K562 (cell line): ENCODE results near the gene JPH2. TPM values are rescaled to one million over a fixed set of nuclear protein-coding genes. Genes with fewer than 3 reads are reported as not detected.

Experiments
- ATAC-seq: fragments of 200-7000 bp; cut with Tn5 transposase; 3 replicates; pipeline ENCODE4 v1.9.1; 2020; ENCODE audit warnings: moderate library complexity
- BruUV-seq: library from RNA; stranded (reverse); fragments of 400-500 nt; replicated peaks from 2 replicates; lab custom pipeline; 2021; lab: Mats Ljungman, UMichigan
- CTCF ChIA-PET: fragments of 300-600 bp; formaldehyde crosslinking; extraction: SDS; loops from one replicate; lab custom pipeline; 2021; ENCODE audit warnings: low intra/inter-chr PET ratio; lab: Yijun Ruan, JAX
- POLR2A ChIA-PET: fragments of 300-600, 350-650 bp; sonication (Branson Sonifier 250); formaldehyde crosslinking; extraction: SDS; loops from one replicate; lab custom pipeline; 2021; ENCODE audit warnings: antibody characterized with exemption, inconsistent platforms; lab: Yijun Ruan, JAX
- DNase-seq, 4 experiments: peaks; one replicate each; pipeline versions ENCODE4 v3.0.0 to v3.0.0-alpha.2; 2011 to 2018; ENCODE audit warnings: low spot score in 3 of 4, mixed read lengths in 3 of 4; ENCODE audit errors: extremely low read depth in 1 of 4
- FAIRE-seq: peaks from 2 replicates; lab custom pipeline; 2011; peaks lifted over from hg19 to GRCh38; lab: Jason Lieb, UNC
- H2AFZ ChIP-seq: 2 replicates; pipeline ENCODE4 v1.6.0; 2011; ENCODE audit warnings: low read depth, low read length, control low read depth, inconsistent platforms
- H3K27ac ChIP-seq: fragments of 200-600 bp; 3 replicates; pipeline ENCODE4 v1.8.0; 2011; ENCODE audit warnings: low read depth, mild to moderate bottlenecking, control low read depth, inconsistent platforms, low read length, moderate library complexity, mixed read lengths; ENCODE audit errors: extremely low read depth
- H3K27me3 ChIP-seq, 2 experiments: fragments of 300-600 bp in 1 of 2; 2 replicates in 1 of 2; 3 replicates in 1 of 2; pipeline versions ENCODE4 v1.6.0 to v1.8.0; 2011; ENCODE audit warnings: inconsistent platforms in 2 of 2, low read length in 2 of 2, mild to moderate bottlenecking in 1 of 2, mixed read lengths in 1 of 2, moderate library complexity in 1 of 2; ENCODE audit not compliant: control insufficient read depth in 2 of 2, insufficient read depth in 2 of 2
- H3K36me3 ChIP-seq: fragments of 300-600 bp; 3 replicates; pipeline ENCODE4 v1.8.0; 2011; ENCODE audit warnings: mild to moderate bottlenecking, low read length, inconsistent platforms; ENCODE audit not compliant: control insufficient read depth, insufficient read depth
- H3K4me1 ChIP-seq, 2 experiments: fragments of 200-600 bp in 1 of 2; replicated peaks in 1 of 2; 2 replicates in 1 of 2; 3 replicates in 1 of 2; pipeline versions ENCODE4 v1.5.1 to v1.8.0; 2011; ENCODE audit warnings: inconsistent platforms in 2 of 2, low read length in 2 of 2, mild to moderate bottlenecking in 1 of 2, mixed read lengths in 1 of 2, moderate library complexity in 1 of 2; ENCODE audit not compliant: control insufficient read depth in 2 of 2, insufficient read depth in 2 of 2
- H3K4me2 ChIP-seq: 2 replicates; pipeline ENCODE4 v1.6.1; 2011; ENCODE audit warnings: low read length, control low read depth, inconsistent platforms, mixed read lengths; ENCODE audit not compliant: insufficient read depth
- H3K4me3 ChIP-seq: fragments of 200-600 bp; sonication (generic), shearing (Covaris generic); 2 replicates; pipeline ENCODE4 v1.5.1; 2016; ENCODE audit warnings: control low read depth, inconsistent platforms
- H3K79me2 ChIP-seq: fragments of 200-600 bp; 3 replicates; pipeline ENCODE4 v1.8.0; 2011; ENCODE audit warnings: low read length, inconsistent platforms; ENCODE audit not compliant: control insufficient read depth, insufficient read depth
- H3K9ac ChIP-seq, 2 experiments: 2 replicates each; pipeline versions ENCODE4 v1.6.0 to v1.6.1; 2011; ENCODE audit warnings: low read depth in 2 of 2, low read length in 2 of 2, control low read depth in 1 of 2, inconsistent platforms in 1 of 2, mild to moderate bottlenecking in 1 of 2, mixed read lengths in 1 of 2; ENCODE audit not compliant: insufficient read depth in 1 of 2
- H3K9me1 ChIP-seq: one replicate; pipeline ENCODE4 v1.6.0; 2011; ENCODE audit warnings: inconsistent platforms, mild to moderate bottlenecking, low read length, moderate library complexity; ENCODE audit not compliant: control insufficient read depth, insufficient read depth
- H3K9me3 ChIP-seq: replicated peaks from 2 replicates; pipeline ENCODE4 v1.5.1; 2011; ENCODE audit warnings: low read depth, low read length, inconsistent platforms; ENCODE audit not compliant: control insufficient read depth, insufficient read depth
- H4K20me1 ChIP-seq: replicated peaks from 2 replicates; pipeline ENCODE4 v1.6.1; 2011; ENCODE audit warnings: low read length, inconsistent platforms, mixed read lengths; ENCODE audit not compliant: control insufficient read depth, insufficient read depth
- HNRNPLL ChIP-seq: fragments of 200-400 bp; formaldehyde crosslinking; IDR thresholded peaks from 2 replicates; pipeline ENCODE4 v1.6.1; 2017; ENCODE audit warnings: low read length, low read depth, mild to moderate bottlenecking; ENCODE audit not compliant: poor library complexity, severe bottlenecking
- PHF20 ChIP-seq: fragments of 450-650 bp; IDR thresholded peaks from 2 replicates; pipeline ENCODE4 v1.6.1; 2018; ENCODE audit not compliant: partially characterized antibody
- SMAD2 ChIP-seq: fragments of 150-350 bp; IDR thresholded peaks from 2 replicates; pipeline ENCODE4 v1.6.1; 2014; ENCODE audit warnings: low read depth, mild to moderate bottlenecking, low read length
- SMAD3 ChIP-seq: fragments of 450-650 bp; formaldehyde crosslinking; conservative IDR thresholded peaks from 2 replicates; pipeline ENCODE4 v1.4.0; 2020; ENCODE audit warnings: mild to moderate bottlenecking
- VEZF1 ChIP-seq: fragments of 200-800 bp; sonication (Bioruptor generic); IDR thresholded peaks from 2 replicates; pipeline ENCODE4 v1.6.1; 2017; ENCODE audit warnings: missing genetic modification characterization, missing compliant biosample characterization
- ZBTB8A ChIP-seq: fragments of 450-650 bp; IDR thresholded peaks from 2 replicates; pipeline ENCODE4 v1.6.1; 2018; ENCODE audit warnings: mild to moderate bottlenecking, moderate library complexity; ENCODE audit not compliant: partially characterized antibody
- ZNF133 ChIP-seq: fragments of 250-450 bp; sonication (Bioruptor Pico); IDR thresholded peaks from 2 replicates; pipeline ENCODE4 v1.4.0; 2020; ENCODE audit warnings: mild to moderate bottlenecking
- ZNF184 ChIP-seq: sonication (generic); formaldehyde crosslinking; IDR thresholded peaks from 2 replicates; pipeline ENCODE4 v1.5.0; 2020; ENCODE audit warnings: missing genetic modification reagents
- ZNF639 ChIP-seq, 2 experiments: fragments of 200-800 bp in 1 of 2; sonication (Bioruptor generic) in 1 of 2; sonication (generic) in 1 of 2; formaldehyde crosslinking in 1 of 2; IDR thresholded peaks in 1 of 2; conservative IDR thresholded peaks in 1 of 2; 2 replicates each; pipeline versions ENCODE4 v1.5.0 to v1.6.1; 2016 to 2020; ENCODE audit warnings: missing compliant biosample characterization in 1 of 2, missing genetic modification characterization in 1 of 2, missing genetic modification reagents in 1 of 2
- ZNF76 ChIP-seq: fragments of 250-450 bp; sonication (Bioruptor Pico); IDR thresholded peaks from 2 replicates; pipeline ENCODE4 v1.4.0; 2020; ENCODE audit warnings: mild to moderate bottlenecking, moderate library complexity, borderline replicate concordance
- WGBS: fragments of 100-300 bp; shearing (Covaris generic); methylation state at CpG from one replicate; pipeline ENCODE4 v1.1.6; 2016; ENCODE audit warnings: low coverage, mixed read lengths; ENCODE audit not compliant: insufficient coverage; ENCODE audit errors: missing lambda C conversion rate; 5-methylcytosine and 5-hydroxymethylcytosine counted together
- in situ Hi-C: fragments of 300-500 bp; cut with MboI; formaldehyde crosslinking; loops from 4 replicates; pipeline ENCODE4 v1.15.0; 2018; ENCODE audit warnings: inconsistent platforms, mixed read lengths
- intact Hi-C: fragments of 100-400 bp; cut with micrococcal nuclease; formaldehyde crosslinking; loops from 2 replicates; pipeline ENCODE4 v1.14.2; 2022
- polyA plus RNA-seq, 8 experiments: library from polyadenylated mRNA; depleted of rRNA in 4 of 8; stranded (reverse) in 5 of 8; unstranded in 3 of 8; fragments of >200 nt; fragmentation: Nextera tagmentation in 2 of 8; fragmentation: Illumina TruSeq in 1 of 8; extraction: Ambion mirVana in 2 of 8; extraction: Trizol in 1 of 8; gene quantifications; 2 replicates each; pipeline versions ENCODE4 v1.2.1 to v1.2.3, GENCODE V29; 2011 to 2014; ENCODE audit warnings: inconsistent platforms in 1 of 8, missing spikeins in 1 of 8
- total RNA-seq, 7 experiments: library from RNA; depleted of rRNA in 6 of 7; stranded (reverse); fragments of >200 nt in 6 of 7; fragmentation: Illumina TruSeq in 2 of 7; extraction: Trizol in 2 of 7; gene quantifications; 2 replicates each; pipeline versions ENCODE4 v1.2.1 to v1.2.3, GENCODE V29; 2011 to 2021; ENCODE audit warnings: low replicate concordance in 1 of 7

The JPH2 gene
- total and polyA plus RNA-seq, 9 of the 15 experiments (the other 6 are each of a cell fraction or from before 2014, with no cell fraction given): not detected

- H3K4me3 ChIP-seq: no peak overlapping the region
- DNase-seq: no peak
- no peaks in the 10 kb centered on the region for H3K36me3 ChIP-seq
- H3K79me2 ChIP-seq: no peaks in the 10 kb centered on the region
- CTCF ChIA-PET: no interaction called here
- peaks cover 13% of the 10 kb centered on the region for H4K20me1 ChIP-seq
- 1% methylated on average over 8 of the region's 8 CpGs for WGBS
- H3K4me1 ChIP-seq: peaks cover 0 to 9% of the 10 kb centered on the region in 2 experiments; a peak in 2 of 5 replicates
- no peak overlapping the region for H3K27ac ChIP-seq
- H3K9me3 ChIP-seq: no peaks in the 10 kb centered on the region
- no peak overlapping the region for H2AFZ ChIP-seq
- no peak for FAIRE-seq
- TF ChIP-seq SMAD3 (CRISPR knock-in tag): no peak
- TF ChIP-seq, all 486 proteins: peak for 0
- BruUV-seq: no TSS peak
- no peaks in the 10 kb centered on the region for H3K9me1 ChIP-seq
- H3K4me2 ChIP-seq: no peak overlapping the region
- intact Hi-C loops: loop anchor here (10.0 kb wide), 1 partner anchor 351 kb away; no protein-coding TSS in a partner anchor
- ATAC-seq: no peak
- POLR2A ChIA-PET: no interaction called here
- no peak overlapping the region; a peak in 1 of 4 replicates for H3K9ac ChIP-seq
- peaks cover 13 to 57% of the 10 kb centered on the region in 2 experiments for H3K27me3 ChIP-seq
- in situ Hi-C loops: no loop called here
Measured at GRCh38 chr20:44113618-44114376, 73.2 kb downstream of the JPH2 start.

- no TSS peak for BruUV-seq
- 0% methylated on average over 7 of the region's 7 CpGs for WGBS
- Histone ChIP-seq H2AFZ (no peak overlapping the region), H3K9me1 (no peaks in the 10 kb centered on the region), H3K4me2 (no peak overlapping the region), H3K36me3 (no peaks in the 10 kb centered on the region), H3K9me3 (no peaks in the 10 kb centered on the region), H3K27ac (no peak overlapping the region), H4K20me1 (peaks cover 13% of the 10 kb centered on the region), H3K4me1 (peaks cover 0 to 9% of the 10 kb centered on the region in 2 experiments; a peak in 2 of 5 replicates), H3K9ac (no peak overlapping the region; a peak in 1 of 4 replicates), H3K27me3 (peaks cover 13 to 53% of the 10 kb centered on the region in 2 experiments; a peak in 4 of 5 replicates), H3K79me2 (no peaks in the 10 kb centered on the region), H3K4me3 (no peak overlapping the region)
- no peak for ATAC-seq
- in situ Hi-C loops: no loop called here
- no peak for FAIRE-seq
- intact Hi-C loops: loop anchor here (10.0 kb wide), 1 partner anchor 352 kb away; no protein-coding TSS in a partner anchor
- POLR2A ChIA-PET: interaction anchor here (1.2 kb wide), 1 partner anchor 28 kb away, joined by 4 read pairs; no protein-coding TSS in a partner anchor
- DNase-seq: no peak
- CTCF ChIA-PET: no interaction called here
- no peak for TF ChIP-seq ZNF76 (CRISPR knock-in tag)
- no peak for TF ChIP-seq PHF20
- TF ChIP-seq ZNF639 (CRISPR knock-in tag; conservative IDR thresholded peaks at IDR 0.05 in 1 of 2, IDR thresholded peaks at IDR 0.05 in 1 of 2): no peak
- TF ChIP-seq VEZF1 (CRISPR knock-in tag): no peak
- TF ChIP-seq ZNF184 (CRISPR knock-in tag): no peak
- no peak for TF ChIP-seq SMAD2
- no peak for TF ChIP-seq ZNF133 (CRISPR knock-in tag)
- TF ChIP-seq ZBTB8A: no peak
- no peak for TF ChIP-seq HNRNPLL
Measured at GRCh38 chr20:44112889-44113617, 73.9 kb downstream of the JPH2 start.
